ENCODE data around the gene RNF144A. TPM values are rescaled to one million over a fixed set of nuclear protein-coding genes. Genes with fewer than 3 reads are reported as not detected.

The RNF144A gene
- total and polyA plus RNA-seq, 2 experiments from 2014 or later: 2.8 to 14.7 TPM

DNA sequence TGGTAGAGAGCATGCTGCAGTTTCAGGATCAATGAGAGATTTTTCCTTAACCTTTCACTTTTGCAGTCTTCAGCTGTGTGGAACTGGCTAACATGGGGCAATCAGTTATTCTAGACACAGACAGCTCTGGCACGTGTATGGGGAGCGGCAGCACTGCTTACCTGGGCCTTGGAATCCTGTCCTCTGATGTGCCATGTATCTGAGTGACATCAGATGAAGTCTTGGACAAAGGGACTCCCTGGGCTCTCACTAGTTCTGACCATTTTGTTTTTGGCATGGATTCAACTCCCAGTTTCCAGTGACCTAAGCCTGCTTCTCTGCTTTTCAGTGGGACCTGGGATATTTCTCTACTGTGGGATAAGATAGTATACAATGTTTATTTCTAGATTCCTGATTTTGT lies 54.3 kb downstream of the RNF144A start:
- H3K4me3 Mint-ChIP-seq: no peak overlapping the region
- TF ChIP-seq, protein P1, sequence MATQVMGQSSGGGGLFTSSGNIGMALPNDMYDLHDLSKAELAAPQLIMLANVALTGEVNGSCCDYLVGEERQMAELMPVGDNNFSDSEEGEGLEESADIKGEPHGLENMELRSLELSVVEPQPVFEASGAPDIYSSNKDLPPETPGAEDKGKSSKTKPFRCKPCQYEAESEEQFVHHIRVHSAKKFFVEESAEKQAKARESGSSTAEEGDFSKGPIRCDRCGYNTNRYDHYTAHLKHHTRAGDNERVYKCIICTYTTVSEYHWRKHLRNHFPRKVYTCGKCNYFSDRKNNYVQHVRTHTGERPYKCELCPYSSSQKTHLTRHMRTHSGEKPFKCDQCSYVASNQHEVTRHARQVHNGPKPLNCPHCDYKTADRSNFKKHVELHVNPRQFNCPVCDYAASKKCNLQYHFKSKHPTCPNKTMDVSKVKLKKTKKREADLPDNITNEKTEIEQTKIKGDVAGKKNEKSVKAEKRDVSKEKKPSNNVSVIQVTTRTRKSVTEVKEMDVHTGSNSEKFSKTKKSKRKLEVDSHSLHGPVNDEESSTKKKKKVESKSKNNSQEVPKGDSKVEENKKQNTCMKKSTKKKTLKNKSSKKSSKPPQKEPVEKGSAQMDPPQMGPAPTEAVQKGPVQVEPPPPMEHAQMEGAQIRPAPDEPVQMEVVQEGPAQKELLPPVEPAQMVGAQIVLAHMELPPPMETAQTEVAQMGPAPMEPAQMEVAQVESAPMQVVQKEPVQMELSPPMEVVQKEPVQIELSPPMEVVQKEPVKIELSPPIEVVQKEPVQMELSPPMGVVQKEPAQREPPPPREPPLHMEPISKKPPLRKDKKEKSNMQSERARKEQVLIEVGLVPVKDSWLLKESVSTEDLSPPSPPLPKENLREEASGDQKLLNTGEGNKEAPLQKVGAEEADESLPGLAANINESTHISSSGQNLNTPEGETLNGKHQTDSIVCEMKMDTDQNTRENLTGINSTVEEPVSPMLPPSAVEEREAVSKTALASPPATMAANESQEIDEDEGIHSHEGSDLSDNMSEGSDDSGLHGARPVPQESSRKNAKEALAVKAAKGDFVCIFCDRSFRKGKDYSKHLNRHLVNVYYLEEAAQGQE (IDR thresholded peaks at IDR 0.05; ENCODE audit: unreplicated experiment): no peak
- TF ChIP-seq EZH2 (IDR thresholded peaks at IDR 0.05; ENCODE audit: low read depth, unreplicated experiment): no peak
- no peak for TF ChIP-seq STAT1 (IDR thresholded peaks at IDR 0.05; ENCODE audit: unreplicated experiment)
- TF ChIP-seq JUNB (IDR thresholded peaks at IDR 0.05; ENCODE audit: unreplicated experiment): no peak
- TF ChIP-seq, protein P2, sequence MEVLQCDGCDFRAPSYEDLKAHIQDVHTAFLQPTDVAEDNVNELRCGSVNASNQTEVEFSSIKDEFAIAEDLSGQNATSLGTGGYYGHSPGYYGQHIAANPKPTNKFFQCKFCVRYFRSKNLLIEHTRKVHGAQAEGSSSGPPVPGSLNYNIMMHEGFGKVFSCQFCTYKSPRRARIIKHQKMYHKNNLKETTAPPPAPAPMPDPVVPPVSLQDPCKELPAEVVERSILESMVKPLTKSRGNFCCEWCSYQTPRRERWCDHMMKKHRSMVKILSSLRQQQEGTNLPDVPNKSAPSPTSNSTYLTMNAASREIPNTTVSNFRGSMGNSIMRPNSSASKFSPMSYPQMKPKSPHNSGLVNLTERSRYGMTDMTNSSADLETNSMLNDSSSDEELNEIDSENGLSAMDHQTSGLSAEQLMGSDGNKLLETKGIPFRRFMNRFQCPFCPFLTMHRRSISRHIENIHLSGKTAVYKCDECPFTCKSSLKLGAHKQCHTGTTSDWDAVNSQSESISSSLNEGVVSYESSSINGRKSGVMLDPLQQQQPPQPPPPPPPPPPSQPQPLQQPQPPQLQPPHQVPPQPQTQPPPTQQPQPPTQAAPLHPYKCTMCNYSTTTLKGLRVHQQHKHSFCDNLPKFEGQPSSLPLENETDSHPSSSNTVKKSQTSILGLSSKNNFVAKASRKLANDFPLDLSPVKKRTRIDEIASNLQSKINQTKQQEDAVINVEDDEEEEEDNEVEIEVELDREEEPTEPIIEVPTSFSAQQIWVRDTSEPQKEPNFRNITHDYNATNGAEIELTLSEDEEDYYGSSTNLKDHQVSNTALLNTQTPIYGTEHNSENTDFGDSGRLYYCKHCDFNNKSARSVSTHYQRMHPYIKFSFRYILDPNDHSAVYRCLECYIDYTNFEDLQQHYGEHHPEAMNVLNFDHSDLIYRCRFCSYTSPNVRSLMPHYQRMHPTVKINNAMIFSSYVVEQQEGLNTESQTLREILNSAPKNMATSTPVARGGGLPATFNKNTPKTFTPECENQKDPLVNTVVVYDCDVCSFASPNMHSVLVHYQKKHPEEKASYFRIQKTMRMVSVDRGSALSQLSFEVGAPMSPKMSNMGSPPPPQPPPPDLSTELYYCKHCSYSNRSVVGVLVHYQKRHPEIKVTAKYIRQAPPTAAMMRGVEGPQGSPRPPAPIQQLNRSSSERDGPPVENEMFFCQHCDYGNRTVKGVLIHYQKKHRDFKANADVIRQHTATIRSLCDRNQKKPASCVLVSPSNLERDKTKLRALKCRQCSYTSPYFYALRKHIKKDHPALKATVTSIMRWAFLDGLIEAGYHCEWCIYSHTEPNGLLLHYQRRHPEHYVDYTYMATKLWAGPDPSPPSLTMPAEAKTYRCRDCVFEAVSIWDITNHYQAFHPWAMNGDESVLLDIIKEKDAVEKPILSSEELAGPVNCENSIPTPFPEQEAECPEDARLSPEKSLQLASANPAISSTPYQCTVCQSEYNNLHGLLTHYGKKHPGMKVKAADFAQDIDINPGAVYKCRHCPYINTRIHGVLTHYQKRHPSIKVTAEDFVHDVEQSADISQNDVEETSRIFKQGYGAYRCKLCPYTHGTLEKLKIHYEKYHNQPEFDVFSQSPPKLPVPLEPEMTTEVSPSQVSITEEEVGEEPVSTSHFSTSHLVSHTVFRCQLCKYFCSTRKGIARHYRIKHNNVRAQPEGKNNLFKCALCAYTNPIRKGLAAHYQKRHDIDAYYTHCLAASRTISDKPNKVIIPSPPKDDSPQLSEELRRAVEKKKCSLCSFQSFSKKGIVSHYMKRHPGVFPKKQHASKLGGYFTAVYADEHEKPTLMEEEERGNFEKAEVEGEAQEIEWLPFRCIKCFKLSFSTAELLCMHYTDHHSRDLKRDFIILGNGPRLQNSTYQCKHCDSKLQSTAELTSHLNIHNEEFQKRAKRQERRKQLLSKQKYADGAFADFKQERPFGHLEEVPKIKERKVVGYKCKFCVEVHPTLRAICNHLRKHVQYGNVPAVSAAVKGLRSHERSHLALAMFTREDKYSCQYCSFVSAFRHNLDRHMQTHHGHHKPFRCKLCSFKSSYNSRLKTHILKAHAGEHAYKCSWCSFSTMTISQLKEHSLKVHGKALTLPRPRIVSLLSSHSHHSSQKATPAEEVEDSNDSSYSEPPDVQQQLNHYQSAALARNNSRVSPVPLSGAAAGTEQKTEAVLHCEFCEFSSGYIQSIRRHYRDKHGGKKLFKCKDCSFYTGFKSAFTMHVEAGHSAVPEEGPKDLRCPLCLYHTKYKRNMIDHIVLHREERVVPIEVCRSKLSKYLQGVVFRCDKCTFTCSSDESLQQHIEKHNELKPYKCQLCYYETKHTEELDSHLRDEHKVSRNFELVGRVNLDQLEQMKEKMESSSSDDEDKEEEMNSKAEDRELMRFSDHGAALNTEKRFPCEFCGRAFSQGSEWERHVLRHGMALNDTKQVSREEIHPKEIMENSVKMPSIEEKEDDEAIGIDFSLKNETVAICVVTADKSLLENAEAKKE (CRISPR knock-in tag; IDR thresholded peaks at IDR 0.05): no peak
- no peak for TF ChIP-seq NANOG (IDR thresholded peaks at IDR 0.05; ENCODE audit: borderline replicate concordance)
- no peak for TF ChIP-seq EZH2phosphoT487 (IDR thresholded peaks at IDR 0.05; ENCODE audit: unreplicated experiment)
- no peak for TF ChIP-seq CTCF (conservative IDR thresholded peaks at IDR 0.05; ENCODE audit: low read depth in 2 of 2)
- no peak for TF ChIP-seq CREB1 (CRISPR knock-in tag; IDR thresholded peaks at IDR 0.05; ENCODE audit: low read depth)
- TF ChIP-seq ETS1 (IDR thresholded peaks at IDR 0.05): no peak
- no peak for TF ChIP-seq ZNF331 (CRISPR knock-in tag; IDR thresholded peaks at IDR 0.05; ENCODE audit: low read depth)
- no peak for TF ChIP-seq ZNF114 (CRISPR knock-in tag; IDR thresholded peaks at IDR 0.05)
- no peak for TF ChIP-seq POLR2AphosphoS5 (IDR thresholded peaks at IDR 0.05; ENCODE audit: low read depth)
- H3K27me3 Mint-ChIP-seq (ENCODE audit: insufficient read depth, low read depth, poor library complexity): peaks cover 4% of the 10 kb centered on the region
- no peaks in the 10 kb centered on the region for H3K36me3 ChIP-seq (ENCODE audit: insufficient read depth)
- no peaks in the 10 kb centered on the region for H3K9me2 ChIP-seq (ENCODE audit: insufficient read depth)
- H3K4me2 ChIP-seq: no peak overlapping the region
- no peaks in the 10 kb centered on the region for H3K79me2 ChIP-seq (replicated peaks; ENCODE audit: insufficient read depth)
- no peaks in the 10 kb centered on the region for H3F3A ChIP-seq (replicated peaks; ENCODE audit: low read depth)
- H2AFZ ChIP-seq: no peak overlapping the region
- no peak overlapping the region for H3K27ac Mint-ChIP-seq
- no peak overlapping the region for H3K4me3 ChIP-seq
- H3K27ac ChIP-seq (ENCODE audit: low read depth): no peak overlapping the region
- H3K4me1 ChIP-seq (ENCODE audit: insufficient read depth): no peaks in the 10 kb centered on the region
- ATAC-seq (no peak), DNase-seq (ENCODE audit: low spot score) (no peak)
- H3K9me3 Mint-ChIP-seq: peaks cover 3% of the 10 kb centered on the region; the same call in 1 of the 3 replicates
- H3K4me1 Mint-ChIP-seq: peaks cover 4% of the 10 kb centered on the region; the same call in 2 of the 3 replicates
- H3K27me3 ChIP-seq (ENCODE audit: insufficient read depth): no peaks in the 10 kb centered on the region
- H3K36me3 Mint-ChIP-seq (ENCODE audit: low read depth): peaks cover 8% of the 10 kb centered on the region; the same call in 2 of the 3 replicates
- H4K20me1 ChIP-seq (replicated peaks; ENCODE audit: insufficient read depth): no peaks in the 10 kb centered on the region; the same call in 1 of the 2 replicates
